ENCODE results near the gene PHKG1. TPM values are rescaled to one million over a fixed set of nuclear protein-coding genes. Genes with fewer than 3 reads are reported as not detected.
"Not testable (repeated sequence)": the region's sequence is repeated elsewhere in the genome, so short reads cannot be mapped to it uniquely, and the experiment has no call there.

The PHKG1 gene
- total RNA-seq, 2 donors from 2014 or later = 1.1 to 1.7 TPM

- Histone ChIP-seq H3K36me3 (peaks cover 21% of the 10 kb centered on the region), H3K27me3 (no peaks in the 10 kb centered on the region), H3K4me1 (no peaks in the 10 kb centered on the region), H3K4me3 (peak overlapping the region; percentile 49), H3K27ac (peak overlapping the region; percentile 90), H3K9ac (ENCODE audit: low read depth in 2 of 2, low read length in 2 of 2) (peak overlapping the region; percentile 85 to 86), H3K9me3 (no peaks in the 10 kb centered on the region)
- no peak for TF ChIP-seq CTCF (IDR thresholded peaks at IDR 0.05)
- peak; percentile 36 for DNase-seq
- intact Hi-C loops (cut with DNase I) = no loop called here
Observed at GRCh38 chr7:56105508-56105907, 12.8 kb upstream of the PHKG1 start.

GRCh38 chr7:56104138-56104537 lies 11.4 kb upstream of the PHKG1 start:
- H3K4me3 ChIP-seq; H3K9me3 ChIP-seq; H3K4me1 ChIP-seq; intact Hi-C loops (cut with DNase I); H3K27me3 ChIP-seq; H3K9ac ChIP-seq (ENCODE audit: low read depth in 2 of 2, low read length in 2 of 2); H3K27ac ChIP-seq; DNase-seq: not testable (repeated sequence)
- peaks cover 21% of the 10 kb centered on the region for H3K36me3 ChIP-seq

- H3K27me3 ChIP-seq = no peaks in the 10 kb centered on the region
- no peak overlapping the region for H3K4me3 ChIP-seq
- no peaks in the 10 kb centered on the region for H3K4me1 ChIP-seq
- DNase-seq = no peak
- TF ChIP-seq CTCF (IDR thresholded peaks at IDR 0.05) = no peak
- peaks cover 21% of the 10 kb centered on the region for H3K36me3 ChIP-seq
- H3K9me3 ChIP-seq = no peaks in the 10 kb centered on the region
- no peak overlapping the region for H3K9ac ChIP-seq (ENCODE audit: low read depth in 2 of 2, low read length in 2 of 2)
- intact Hi-C loops (cut with DNase I) = no loop called here
- no peak overlapping the region for H3K27ac ChIP-seq
Observed at GRCh38 chr7:56099653-56100052, 6.9 kb upstream of the PHKG1 start.

GRCh38 chr7:56098187-56099008 lies 5.6 kb upstream of the PHKG1 start:
- intact Hi-C loops (cut with DNase I); H3K9me3 ChIP-seq; H3K9ac ChIP-seq (ENCODE audit: low read depth in 2 of 2, low read length in 2 of 2); H3K27ac ChIP-seq; H3K27me3 ChIP-seq; H3K4me1 ChIP-seq; DNase-seq; H3K4me3 ChIP-seq: not testable (repeated sequence)
- peaks cover 17% of the 10 kb centered on the region for H3K36me3 ChIP-seq

- Histone ChIP-seq H3K36me3 (peaks cover 16% of the 10 kb centered on the region), H3K27ac (no peak overlapping the region), H3K9me3 (no peaks in the 10 kb centered on the region), H3K4me1 (no peaks in the 10 kb centered on the region), H3K4me3 (no peak overlapping the region), H3K27me3 (no peaks in the 10 kb centered on the region), H3K9ac (ENCODE audit: low read depth in 2 of 2, low read length in 2 of 2) (no peak overlapping the region)
- DNase-seq = no peak
- no peak for TF ChIP-seq CTCF (IDR thresholded peaks at IDR 0.05)
- intact Hi-C loops (cut with DNase I) = no loop called here
Observed at GRCh38 chr7:56097700-56098099, 4.9 kb upstream of the PHKG1 start.

GRCh38 chr7:56092388-56092787 lies 364 bp downstream of the PHKG1 start:
- H3K4me1 ChIP-seq; H3K4me3 ChIP-seq; H3K27me3 ChIP-seq; H3K36me3 ChIP-seq; intact Hi-C loops (cut with DNase I); DNase-seq; H3K9me3 ChIP-seq; H3K9ac ChIP-seq (ENCODE audit: low read depth in 2 of 2, low read length in 2 of 2); H3K27ac ChIP-seq: not testable (repeated sequence)

- no peak overlapping the region for H3K27ac ChIP-seq
- H3K27me3 ChIP-seq = no peaks in the 10 kb centered on the region
- H3K9me3 ChIP-seq = no peaks in the 10 kb centered on the region
- no peak overlapping the region for H3K4me3 ChIP-seq
- TF ChIP-seq CTCF (IDR thresholded peaks at IDR 0.05) = no peak
- H3K36me3 ChIP-seq = no peaks in the 10 kb centered on the region
- no peaks in the 10 kb centered on the region for H3K4me1 ChIP-seq
- no peak overlapping the region for H3K9ac ChIP-seq (ENCODE audit: low read depth in 2 of 2, low read length in 2 of 2)
- intact Hi-C loops (cut with DNase I) = no loop called here
- DNase-seq = no peak
Observed at GRCh38 chr7:56091591-56091990, 1.2 kb downstream of the PHKG1 start.

Measured in colonic mucosa (tissue), 4 donors.